Measurements from ENCODE around the gene INSIG2. TPM values are rescaled to one million over a fixed set of nuclear protein-coding genes. Genes with fewer than 3 reads are reported as not detected.

Gene INSIG2
- total RNA-seq, 2 donors from 2014 or later: 25.0 to 25.3 TPM

GRCh38 chr2:118151831-118152230 is 63.6 kb downstream of the INSIG2 start:
- no peaks in the 10 kb centered on the region for H3K36me3 ChIP-seq
- H3K27me3 ChIP-seq (replicated peaks; ENCODE audit: insufficient read depth): no peaks in the 10 kb centered on the region
- TF ChIP-seq CTCF (IDR thresholded peaks at IDR 0.05): no peak
- peaks cover 0 to 10% of the 10 kb centered on the region in 2 donors for H3K4me1 ChIP-seq (ENCODE audit: control insufficient read depth in 1 of 2, low read depth in 2 of 2)
- H3K9me3 ChIP-seq: no peaks in the 10 kb centered on the region
- DNase-seq (ENCODE audit: low spot score): no peak
- no peak for ATAC-seq (ENCODE audit: insufficient number of reproducible peaks, low FRiP score, low read depth)
- H3K27ac ChIP-seq: no peak overlapping the region
- H3K4me3 ChIP-seq: no peak overlapping the region

- no peak overlapping the region for H3K27ac ChIP-seq
- no peak for TF ChIP-seq CTCF (IDR thresholded peaks at IDR 0.05)
- peaks cover 0 to 10% of the 10 kb centered on the region in 2 donors for H3K4me1 ChIP-seq (ENCODE audit: control insufficient read depth in 1 of 2, low read depth in 2 of 2)
- H3K9me3 ChIP-seq: no peaks in the 10 kb centered on the region
- no peaks in the 10 kb centered on the region for H3K27me3 ChIP-seq (replicated peaks; ENCODE audit: insufficient read depth)
- H3K36me3 ChIP-seq: no peaks in the 10 kb centered on the region
- ATAC-seq (ENCODE audit: insufficient number of reproducible peaks, low FRiP score, low read depth) (no peak), DNase-seq (ENCODE audit: low spot score) (no peak)
- H3K4me3 ChIP-seq: no peak overlapping the region
These were observed 65.2 kb downstream of the INSIG2 start for GRCh38 chr2:118153433-118153832.

GRCh38 chr2:118154176-118154575 is 65.9 kb downstream of the INSIG2 start:
- Histone ChIP-seq H3K9me3 (no peaks in the 10 kb centered on the region), H3K27me3 (replicated peaks; ENCODE audit: insufficient read depth) (no peaks in the 10 kb centered on the region), H3K36me3 (no peaks in the 10 kb centered on the region), H3K27ac (no peak overlapping the region), H3K4me1 (ENCODE audit: control insufficient read depth in 1 of 2, low read depth in 2 of 2) (peaks cover 0 to 8% of the 10 kb centered on the region in 2 donors), H3K4me3 (no peak overlapping the region)
- no peak for TF ChIP-seq CTCF (IDR thresholded peaks at IDR 0.05)
- DNase-seq (ENCODE audit: low spot score) (no peak), ATAC-seq (ENCODE audit: insufficient number of reproducible peaks, low FRiP score, low read depth) (no peak)

Other genes starting within 250 kb of the INSIG2 start
- gene CCDC93, start 74.4 kb upstream of the INSIG2 start, total RNA-seq: 10 to 100 TPM; 11.0 to 21.7 TPM